ENCODE results near the gene DGCR6. TPM values are rescaled to one million over a fixed set of nuclear protein-coding genes. Genes with fewer than 3 reads are reported as not detected.
"Not testable (repeated sequence)": the region's sequence is repeated elsewhere in the genome, so short reads cannot be mapped to it uniquely, and the experiment has no call there.

DGCR6 gene
- 1 to 10 TPM in 1 of 2 donors, under 1 TPM in 1; 0.88 to 1.7 TPM for total RNA-seq
- polyA plus RNA-seq: 1 to 10 TPM; 3.3 to 5.8 TPM
- long read RNA-seq, donor 1: 0 reads
- long read RNA-seq, donor 2: 0 reads

DNA sequence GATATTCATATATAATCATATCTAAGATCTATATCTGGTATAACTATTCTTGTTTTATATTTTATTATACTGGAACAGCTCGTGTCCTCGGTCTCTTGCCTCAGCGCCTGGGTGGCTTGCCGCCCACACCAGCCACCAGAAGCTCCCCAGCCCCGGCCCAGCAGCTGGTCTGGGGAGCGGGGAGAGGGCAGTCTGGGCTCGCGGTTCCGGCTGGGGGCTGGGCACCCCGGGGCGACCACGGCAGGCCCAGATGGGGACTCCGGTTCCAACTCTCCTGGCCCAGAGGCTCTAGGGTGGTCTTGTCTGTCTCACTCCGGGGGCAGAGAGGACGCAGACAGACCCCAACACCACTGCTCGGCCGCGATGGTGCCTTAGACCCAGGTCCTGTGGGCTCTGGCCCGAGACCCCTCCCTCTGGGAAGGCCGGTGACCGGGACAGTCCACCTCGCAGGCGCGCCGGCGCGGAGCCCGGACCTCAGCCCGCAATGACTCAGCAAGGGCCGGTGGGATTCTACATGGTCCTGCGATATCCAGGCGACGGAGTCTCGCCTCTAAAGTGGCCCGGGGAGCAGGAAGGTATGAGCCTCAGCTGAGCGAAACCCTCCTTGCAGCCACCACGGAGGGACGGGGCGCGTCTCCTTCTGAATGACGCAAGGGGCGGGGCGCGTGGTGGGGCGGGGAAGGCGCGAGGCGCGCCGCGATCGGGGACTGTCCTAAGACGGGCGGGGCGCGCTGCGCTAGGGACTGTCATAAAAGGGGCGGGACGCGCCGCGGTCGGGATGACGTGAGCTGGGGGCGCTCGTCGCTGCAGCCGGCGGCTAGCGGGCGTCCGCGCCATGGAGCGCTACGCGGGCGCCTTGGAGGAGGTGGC lies at the start of gene DGCR6:
DGCR6 (plus strand) TSS at position 781 of the 870 bp plus-strand sequence; CDS start at position 836, 55 bp downstream.
- WGBS, 2 donors: 4% methylated on average over 10 of the region's 77 CpGs; no CpG with 5 or more reads in 1 of the 2 donors
- Histone ChIP-seq H3K27me3 (ENCODE audit: control insufficient read depth in 1 of 2, insufficient read depth in 2 of 2, low read length in 1 of 2) (no peaks in the 10 kb centered on the region), H3K4me3 (ENCODE audit: low read length in 2 of 2) (no peak within 1 kb of the TSS), H3K9me3 (ENCODE audit: control insufficient read depth, low read length) (no peaks in the 10 kb centered on the region), H3K36me3 (ENCODE audit: control insufficient read depth in 1 of 2, insufficient read depth in 2 of 2, low read length in 1 of 2) (no peaks in the 10 kb centered on the region), H3K4me1 (ENCODE audit: control insufficient read depth in 1 of 2, insufficient read depth in 2 of 2, low read length in 2 of 2) (no peaks in the 10 kb centered on the region), H3K27ac (ENCODE audit: low read depth in 1 of 2, low read length in 2 of 2) (no peak within 1 kb of the TSS)
- intact Hi-C loops (cut with DNase I): no loop called here
- ATAC-seq (ENCODE audit: low FRiP score) (peak; percentile 99), DNase-seq (no peak)

DNA sequence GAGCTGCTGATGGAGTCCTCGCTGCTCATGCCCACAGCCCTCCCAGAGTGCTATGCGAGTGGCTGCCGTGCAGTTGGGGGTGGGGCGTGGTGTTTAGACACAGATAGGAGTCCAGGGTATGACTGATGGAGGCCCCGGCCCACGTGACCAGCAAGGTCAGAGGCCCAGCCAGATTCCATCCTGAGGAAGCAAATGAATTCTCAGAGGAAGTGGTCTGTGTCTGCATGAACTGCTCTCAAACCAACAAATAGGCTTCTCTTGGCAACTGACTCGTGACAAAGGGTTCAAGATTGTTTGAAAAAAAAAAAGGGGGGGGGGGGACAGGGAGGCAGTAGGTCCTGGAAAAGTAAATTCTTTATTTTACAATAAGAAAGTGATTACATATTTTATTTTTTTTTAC lies 46.8 kb upstream of the DGCR6 start:
- intact Hi-C loops (cut with DNase I); ATAC-seq (ENCODE audit: low FRiP score); H3K36me3 ChIP-seq (ENCODE audit: control insufficient read depth in 1 of 2, insufficient read depth in 2 of 2, low read length in 1 of 2); H3K4me3 ChIP-seq (ENCODE audit: low read length in 2 of 2); H3K27ac ChIP-seq (ENCODE audit: low read depth in 1 of 2, low read length in 2 of 2); H3K27me3 ChIP-seq (ENCODE audit: control insufficient read depth in 1 of 2, insufficient read depth in 2 of 2, low read length in 1 of 2); H3K9me3 ChIP-seq (ENCODE audit: control insufficient read depth, low read length); H3K4me1 ChIP-seq (ENCODE audit: control insufficient read depth in 1 of 2, insufficient read depth in 2 of 2, low read length in 2 of 2); DNase-seq: not testable (repeated sequence)
- 21 to 40% methylated on average over 2 to 3 of the region's 7 CpGs for WGBS, 2 donors

GRCh38 chr22:18881260-18881659 lies 24.9 kb upstream of the DGCR6 start:
- H3K27ac ChIP-seq (ENCODE audit: low read depth in 1 of 2, low read length in 2 of 2); H3K27me3 ChIP-seq (ENCODE audit: control insufficient read depth in 1 of 2, insufficient read depth in 2 of 2, low read length in 1 of 2); H3K4me3 ChIP-seq (ENCODE audit: low read length in 2 of 2); intact Hi-C loops (cut with DNase I); H3K9me3 ChIP-seq (ENCODE audit: control insufficient read depth, low read length); H3K36me3 ChIP-seq (ENCODE audit: control insufficient read depth in 1 of 2, insufficient read depth in 2 of 2, low read length in 1 of 2); ATAC-seq (ENCODE audit: low FRiP score); H3K4me1 ChIP-seq (ENCODE audit: control insufficient read depth in 1 of 2, insufficient read depth in 2 of 2, low read length in 2 of 2): not testable (repeated sequence)
- DNase-seq: peak in 1 of 2 donors; percentile 45
- WGBS, 2 donors: 55 to 58% methylated on average over 3 of the region's 3 CpGs

DNA sequence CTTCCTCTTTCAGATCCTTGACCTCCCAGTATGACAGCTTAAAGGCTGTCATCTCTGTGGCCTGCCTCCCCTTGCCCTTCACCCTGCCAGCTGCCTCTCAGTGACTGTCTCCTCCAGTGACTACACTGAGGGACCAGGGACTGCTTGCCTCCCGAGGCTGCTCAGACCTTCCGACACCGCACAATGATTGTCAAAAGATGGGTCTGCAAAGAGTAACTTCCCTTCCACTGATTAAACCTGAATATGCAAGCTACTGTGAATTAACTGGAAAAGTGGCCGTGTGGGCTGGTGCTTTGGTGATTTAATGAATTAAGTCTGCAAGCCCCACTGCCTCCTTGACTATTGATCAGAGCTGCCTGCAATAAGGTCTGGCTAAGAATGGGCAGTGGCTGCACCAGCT lies 21.7 kb upstream of the DGCR6 start:
- H3K27me3 ChIP-seq (ENCODE audit: control insufficient read depth in 1 of 2, insufficient read depth in 2 of 2, low read length in 1 of 2); H3K9me3 ChIP-seq (ENCODE audit: control insufficient read depth, low read length); H3K27ac ChIP-seq (ENCODE audit: low read depth in 1 of 2, low read length in 2 of 2); H3K4me3 ChIP-seq (ENCODE audit: low read length in 2 of 2); H3K36me3 ChIP-seq (ENCODE audit: control insufficient read depth in 1 of 2, insufficient read depth in 2 of 2, low read length in 1 of 2); H3K4me1 ChIP-seq (ENCODE audit: control insufficient read depth in 1 of 2, insufficient read depth in 2 of 2, low read length in 2 of 2); intact Hi-C loops (cut with DNase I); DNase-seq; ATAC-seq (ENCODE audit: low FRiP score): not testable (repeated sequence)
- WGBS, 2 donors: 75 to 77% methylated on average over 4 of the region's 4 CpGs

GRCh38 chr22:18888115-18888514 lies 18.0 kb upstream of the DGCR6 start:
- no peak for DNase-seq
- no peaks in the 10 kb centered on the region for H3K4me1 ChIP-seq (ENCODE audit: control insufficient read depth in 1 of 2, insufficient read depth in 2 of 2, low read length in 2 of 2)
- no peak overlapping the region for H3K4me3 ChIP-seq (ENCODE audit: low read length in 2 of 2)
- 78% methylated on average over 2 of the region's 8 CpGs; no CpG with 5 or more reads in 1 of the 2 donors for WGBS, 2 donors
- ATAC-seq (ENCODE audit: low FRiP score): no peak
- no peaks in the 10 kb centered on the region for H3K9me3 ChIP-seq (ENCODE audit: control insufficient read depth, low read length)
- no peaks in the 10 kb centered on the region for H3K36me3 ChIP-seq (ENCODE audit: control insufficient read depth in 1 of 2, insufficient read depth in 2 of 2, low read length in 1 of 2)
- intact Hi-C loops (cut with DNase I): no loop called here
- no peaks in the 10 kb centered on the region for H3K27me3 ChIP-seq (ENCODE audit: control insufficient read depth in 1 of 2, insufficient read depth in 2 of 2, low read length in 1 of 2)
- H3K27ac ChIP-seq (ENCODE audit: low read depth in 1 of 2, low read length in 2 of 2): no peak overlapping the region

GRCh38 chr22:18890510-18891192 lies 15.5 kb upstream of the DGCR6 start:
- intact Hi-C loops (cut with DNase I); H3K27me3 ChIP-seq (ENCODE audit: control insufficient read depth in 1 of 2, insufficient read depth in 2 of 2, low read length in 1 of 2): not testable (repeated sequence)
- no CpG with 5 or more reads among the region's 5 CpGs for WGBS, 2 donors

DNA sequence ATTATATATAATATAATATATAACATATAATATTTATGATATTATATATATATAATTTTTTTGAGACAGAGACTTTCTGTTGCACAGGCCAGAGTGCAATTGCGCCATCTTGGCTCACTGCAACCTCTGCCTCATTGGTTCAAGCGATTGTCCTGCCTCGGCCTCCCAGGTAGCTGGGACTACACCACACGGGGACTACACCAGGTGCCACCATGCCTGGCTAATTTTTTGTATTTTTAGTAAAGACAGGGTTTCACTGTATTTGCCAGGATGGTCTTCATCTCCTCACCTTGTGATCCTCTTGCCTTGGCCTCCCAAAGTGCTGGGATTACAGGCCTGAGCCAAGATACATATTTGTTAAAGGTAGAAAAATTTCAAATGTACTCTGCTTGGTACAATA lies 12.3 kb upstream of the DGCR6 start:
- H3K36me3 ChIP-seq (ENCODE audit: control insufficient read depth in 1 of 2, insufficient read depth in 2 of 2, low read length in 1 of 2); H3K9me3 ChIP-seq (ENCODE audit: control insufficient read depth, low read length); H3K4me3 ChIP-seq (ENCODE audit: low read length in 2 of 2); intact Hi-C loops (cut with DNase I); ATAC-seq (ENCODE audit: low FRiP score); H3K4me1 ChIP-seq (ENCODE audit: control insufficient read depth in 1 of 2, insufficient read depth in 2 of 2, low read length in 2 of 2); DNase-seq; H3K27me3 ChIP-seq (ENCODE audit: control insufficient read depth in 1 of 2, insufficient read depth in 2 of 2, low read length in 1 of 2); H3K27ac ChIP-seq (ENCODE audit: low read depth in 1 of 2, low read length in 2 of 2): not testable (repeated sequence)
- no CpG with 5 or more reads among the region's 4 CpGs for WGBS, 2 donors

More at GRCh38 chr22:18890510-18891192, 15.5 kb upstream of the DGCR6 start:
- not testable (repeated sequence) for H3K4me1 ChIP-seq (ENCODE audit: control insufficient read depth in 1 of 2, insufficient read depth in 2 of 2, low read length in 2 of 2); H3K27ac ChIP-seq (ENCODE audit: low read depth in 1 of 2, low read length in 2 of 2); H3K9me3 ChIP-seq (ENCODE audit: control insufficient read depth, low read length); ATAC-seq (ENCODE audit: low FRiP score); H3K36me3 ChIP-seq (ENCODE audit: control insufficient read depth in 1 of 2, insufficient read depth in 2 of 2, low read length in 1 of 2); H3K4me3 ChIP-seq (ENCODE audit: low read length in 2 of 2); DNase-seq

GRCh38 chr22:18896037-18896657 lies 10.0 kb upstream of the DGCR6 start:
- ATAC-seq (ENCODE audit: low FRiP score); intact Hi-C loops (cut with DNase I); H3K27me3 ChIP-seq (ENCODE audit: control insufficient read depth in 1 of 2, insufficient read depth in 2 of 2, low read length in 1 of 2); H3K4me1 ChIP-seq (ENCODE audit: control insufficient read depth in 1 of 2, insufficient read depth in 2 of 2, low read length in 2 of 2); H3K9me3 ChIP-seq (ENCODE audit: control insufficient read depth, low read length); H3K27ac ChIP-seq (ENCODE audit: low read depth in 1 of 2, low read length in 2 of 2); H3K4me3 ChIP-seq (ENCODE audit: low read length in 2 of 2); H3K36me3 ChIP-seq (ENCODE audit: control insufficient read depth in 1 of 2, insufficient read depth in 2 of 2, low read length in 1 of 2): not testable (repeated sequence)
- WGBS, 2 donors: 74 to 87% methylated on average over 5 to 6 of the region's 7 CpGs
- peak; percentile 38 to 66 for DNase-seq
